Measurements from ENCODE around the gene CIAO2A.

The CIAO2A gene

DNA sequence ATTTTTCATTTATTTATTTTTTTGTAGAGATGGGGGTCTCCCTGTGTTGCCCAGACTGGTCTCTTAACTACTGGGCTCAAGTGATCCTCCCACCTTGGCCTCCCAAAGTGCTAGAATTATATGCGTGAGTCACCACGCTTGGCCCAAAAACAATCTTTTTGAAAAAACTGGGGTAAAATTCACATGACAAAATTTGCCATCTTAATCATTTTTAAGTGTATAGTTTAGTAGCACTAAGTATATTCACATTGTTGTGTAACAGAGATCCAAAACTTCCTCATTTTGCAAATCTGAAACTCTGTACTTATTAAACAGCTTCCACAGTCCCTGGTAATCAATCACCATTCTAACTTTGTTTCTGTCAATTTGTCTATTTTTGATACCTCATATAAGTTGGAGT lies 7.3 kb upstream of the CIAO2A start:
- no peak for DNase-seq (ENCODE audit: low read depth)
- TF ChIP-seq, protein P1, sequence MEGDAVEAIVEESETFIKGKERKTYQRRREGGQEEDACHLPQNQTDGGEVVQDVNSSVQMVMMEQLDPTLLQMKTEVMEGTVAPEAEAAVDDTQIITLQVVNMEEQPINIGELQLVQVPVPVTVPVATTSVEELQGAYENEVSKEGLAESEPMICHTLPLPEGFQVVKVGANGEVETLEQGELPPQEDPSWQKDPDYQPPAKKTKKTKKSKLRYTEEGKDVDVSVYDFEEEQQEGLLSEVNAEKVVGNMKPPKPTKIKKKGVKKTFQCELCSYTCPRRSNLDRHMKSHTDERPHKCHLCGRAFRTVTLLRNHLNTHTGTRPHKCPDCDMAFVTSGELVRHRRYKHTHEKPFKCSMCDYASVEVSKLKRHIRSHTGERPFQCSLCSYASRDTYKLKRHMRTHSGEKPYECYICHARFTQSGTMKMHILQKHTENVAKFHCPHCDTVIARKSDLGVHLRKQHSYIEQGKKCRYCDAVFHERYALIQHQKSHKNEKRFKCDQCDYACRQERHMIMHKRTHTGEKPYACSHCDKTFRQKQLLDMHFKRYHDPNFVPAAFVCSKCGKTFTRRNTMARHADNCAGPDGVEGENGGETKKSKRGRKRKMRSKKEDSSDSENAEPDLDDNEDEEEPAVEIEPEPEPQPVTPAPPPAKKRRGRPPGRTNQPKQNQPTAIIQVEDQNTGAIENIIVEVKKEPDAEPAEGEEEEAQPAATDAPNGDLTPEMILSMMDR (IDR thresholded peaks at IDR 0.05; ENCODE audit: control insufficient read depth, insufficient read depth, low read depth, low read length, missing control alignments) = no peak
- no peak overlapping the region for H3K4me3 ChIP-seq (ENCODE audit: control insufficient read depth, low read depth, low read length)

DNA sequence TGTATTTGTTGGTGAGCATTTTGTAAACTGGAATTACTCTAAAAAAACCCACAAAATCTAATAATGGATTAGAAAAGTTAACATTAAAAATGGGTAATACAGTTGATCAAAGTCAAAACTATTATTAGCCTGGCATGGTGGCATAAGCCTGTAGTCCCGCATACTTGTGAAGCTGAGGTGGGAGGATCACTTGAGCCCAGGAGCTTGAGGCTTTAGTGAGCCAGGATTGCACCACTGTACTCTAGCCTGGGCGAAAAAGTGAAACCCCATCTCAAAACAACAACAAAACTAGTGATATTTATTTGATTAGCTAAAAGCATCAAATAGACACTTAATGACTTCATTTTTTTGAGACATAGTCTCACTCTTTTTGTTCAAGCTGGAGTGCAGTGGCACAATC lies 5.7 kb upstream of the CIAO2A start:
- TF ChIP-seq, protein P1 (IDR thresholded peaks at IDR 0.05; ENCODE audit: control insufficient read depth, insufficient read depth, low read depth, low read length, missing control alignments) = no peak
- DNase-seq (ENCODE audit: low read depth) = no peak
- no peak overlapping the region for H3K4me3 ChIP-seq (ENCODE audit: control insufficient read depth, low read depth, low read length)

DNA sequence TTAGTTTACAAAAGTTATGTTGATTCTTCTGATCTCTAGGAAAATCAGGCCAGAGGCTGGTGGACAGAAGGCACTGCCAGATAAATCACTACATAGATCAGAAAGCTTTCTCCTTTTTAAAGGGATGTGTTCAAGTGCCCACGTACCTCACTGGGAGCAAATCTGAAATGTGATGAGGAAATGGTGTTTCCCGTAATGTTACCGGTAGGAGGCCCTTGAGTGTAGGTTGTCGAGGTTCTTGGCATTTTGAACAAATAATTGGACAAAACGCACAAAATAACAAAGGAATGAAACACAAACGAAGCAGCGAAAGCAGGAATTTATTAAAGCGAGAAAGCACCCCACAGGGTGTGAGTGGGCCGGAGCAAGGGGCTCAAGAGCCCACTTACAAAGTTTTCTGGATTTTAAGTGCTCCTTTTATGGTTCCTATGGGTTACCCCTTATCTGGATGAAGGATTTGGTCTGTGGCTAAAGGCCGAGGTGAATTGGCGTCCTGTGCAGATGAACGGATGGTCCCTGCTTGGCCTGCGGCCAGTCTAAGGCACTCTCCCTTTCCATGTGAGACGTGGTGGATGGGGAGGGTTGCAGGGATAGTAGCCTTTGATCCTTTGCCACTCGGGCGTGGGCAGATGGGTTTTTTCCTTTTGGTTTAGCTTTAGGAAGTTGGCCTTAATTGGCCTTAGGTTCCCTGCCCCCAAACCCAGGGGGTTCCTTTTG lies 3.2 kb upstream of the CIAO2A start:
- TF ChIP-seq, protein P1 (IDR thresholded peaks at IDR 0.05; ENCODE audit: control insufficient read depth, insufficient read depth, low read depth, low read length, missing control alignments) = peak; percentile 36
- peak overlapping the region; percentile 97 for H3K4me3 ChIP-seq (ENCODE audit: control insufficient read depth, low read depth, low read length)
- DNase-seq (ENCODE audit: low read depth) = no peak

DNA sequence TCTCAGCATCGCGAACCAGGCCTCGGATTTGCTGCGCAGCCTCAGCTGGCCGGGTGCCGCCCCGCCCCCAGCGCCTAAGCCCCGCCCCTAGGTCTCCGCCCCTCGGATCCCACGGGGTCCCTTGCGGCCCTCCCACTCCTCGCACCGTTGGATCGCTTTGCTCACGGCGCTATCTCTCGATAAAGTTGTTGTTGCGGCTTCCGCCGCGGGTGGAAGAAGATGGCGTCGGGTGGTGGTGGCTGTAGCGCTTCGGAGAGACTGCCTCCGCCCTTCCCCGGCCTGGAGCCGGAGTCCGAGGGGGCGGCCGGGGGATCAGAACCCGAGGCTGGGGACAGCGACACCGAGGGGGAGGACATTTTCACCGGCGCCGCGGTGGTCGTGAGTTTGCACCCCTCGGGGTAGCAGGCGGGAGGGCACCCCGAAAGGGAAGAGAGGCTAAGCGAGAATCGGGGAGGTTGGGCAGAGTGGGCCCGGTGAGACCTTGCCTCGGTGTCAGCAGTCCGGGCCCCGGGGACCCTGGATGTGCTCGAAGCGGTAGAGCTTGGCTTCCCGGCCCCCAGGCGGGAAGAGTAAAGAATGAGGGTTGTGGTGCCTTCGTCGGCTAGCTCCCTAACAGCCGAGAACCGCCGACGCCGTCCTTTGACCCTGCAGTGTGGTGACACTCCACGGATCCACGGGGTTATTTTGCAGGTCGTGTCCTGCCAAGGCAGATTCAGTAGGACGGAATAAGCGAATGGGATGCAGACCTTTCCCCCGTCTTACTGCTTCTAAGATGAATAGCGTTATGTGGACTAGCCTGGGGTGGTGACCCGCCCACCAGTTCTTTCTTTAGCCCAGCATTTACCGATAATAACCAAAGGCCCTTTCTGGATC lies 2.4 kb upstream of the CIAO2A start, which contains the start of gene SNX1:
TSS of gene SNX1 (plus strand) at position 188 of the 873 bp plus-strand sequence. CDS start at position 220, 32 bp downstream.
- peak; percentile 70 for DNase-seq (ENCODE audit: low read depth)
- TF ChIP-seq, protein P1 (IDR thresholded peaks at IDR 0.05; ENCODE audit: control insufficient read depth, insufficient read depth, low read depth, low read length, missing control alignments) = no peak
- H3K4me3 ChIP-seq (ENCODE audit: control insufficient read depth, low read depth, low read length) = peak within 1 kb of the TSS; percentile 97

DNA sequence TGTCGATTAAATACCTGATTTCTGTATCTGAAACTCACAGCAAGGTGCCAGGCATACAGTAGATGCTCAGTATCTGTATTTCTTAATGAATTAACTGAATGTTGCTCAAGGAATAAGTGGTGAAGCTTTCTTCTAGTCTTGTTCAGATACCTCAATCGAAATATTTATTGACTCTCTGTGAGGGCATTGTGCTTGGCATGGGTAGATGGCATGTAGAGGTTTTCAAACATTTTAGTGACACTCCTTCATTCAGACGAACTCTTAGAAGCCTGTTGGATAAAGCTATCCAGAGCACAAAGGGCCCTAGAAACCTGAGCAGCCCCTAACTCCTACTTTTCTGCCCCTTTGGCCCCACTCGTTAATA lies 1.8 kb upstream of the CIAO2A start:
- TF ChIP-seq, protein P1 (IDR thresholded peaks at IDR 0.05; ENCODE audit: control insufficient read depth, insufficient read depth, low read depth, low read length, missing control alignments) = no peak
- H3K4me3 ChIP-seq (ENCODE audit: control insufficient read depth, low read depth, low read length) = peak overlapping the region; percentile 97
- no peak for DNase-seq (ENCODE audit: low read depth)

DNA sequence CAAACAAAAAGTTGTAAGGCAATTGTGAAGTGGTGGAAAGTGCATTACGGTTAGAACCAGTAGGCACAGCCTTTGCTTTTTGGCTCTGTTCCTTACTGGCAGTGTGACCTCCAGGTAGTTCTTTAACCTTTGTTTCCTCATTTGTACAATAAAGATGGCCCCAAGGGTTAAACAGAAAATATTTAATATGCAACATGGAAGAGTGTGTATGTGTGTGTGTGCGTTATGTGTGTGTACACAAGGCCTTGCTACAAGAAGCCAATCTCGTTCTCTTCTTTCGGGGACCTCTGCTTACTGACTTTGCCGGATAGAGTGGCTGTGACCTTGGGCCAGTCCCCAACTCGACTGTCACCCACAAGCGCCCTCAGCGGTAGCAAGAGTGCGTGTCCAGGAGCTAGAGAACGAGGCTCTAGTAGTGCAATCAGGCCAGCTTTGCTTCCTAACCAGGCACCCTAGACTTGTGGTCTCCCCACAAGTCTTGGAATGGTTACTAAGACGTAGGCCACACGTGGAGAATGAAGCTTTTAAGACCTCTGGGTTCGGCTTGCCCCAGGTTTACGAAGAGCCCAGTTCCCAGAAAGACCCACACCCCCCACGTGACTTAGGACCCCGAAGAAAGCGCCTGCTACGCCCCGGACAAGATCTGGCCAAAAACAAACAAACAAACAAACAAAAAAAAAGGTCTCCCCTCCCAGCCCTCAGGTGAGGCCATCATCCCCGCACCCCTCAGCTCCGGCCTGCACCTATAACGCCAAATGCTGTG lies 593 bp downstream of the CIAO2A start:
- TF ChIP-seq, protein P1 (IDR thresholded peaks at IDR 0.05; ENCODE audit: control insufficient read depth, insufficient read depth, low read depth, low read length, missing control alignments) = peak; percentile 6
- H3K4me3 ChIP-seq (ENCODE audit: control insufficient read depth, low read depth, low read length) = peak overlapping the region; percentile 72
- DNase-seq (ENCODE audit: low read depth) = no peak
